ENCODE data around the gene OR2M4.
"Not testable (repeated sequence)": the region's sequence is repeated elsewhere in the genome, so short reads cannot be mapped to it uniquely, and the experiment has no call there.

OR2M4 gene

GRCh38 chr1:248231117-248231516, at the start of gene OR2M4:
Gene OR2M4 (plus strand): TSS chr1:248231417. CDS start chr1:248238929, 7,512 bp downstream.
- DNase-seq (ENCODE audit: low read depth in 2 of 2): no peak

- DNase-seq (ENCODE audit: low read depth in 2 of 2): no peak
These were observed 47.2 kb upstream of the OR2M4 start for GRCh38 chr1:248183996-248184395.

- no peak for DNase-seq (ENCODE audit: low read depth in 2 of 2)
These were observed 43.9 kb upstream of the OR2M4 start for GRCh38 chr1:248187363-248187762.

- DNase-seq (ENCODE audit: low read depth in 2 of 2): no peak
These were observed 42.2 kb upstream of the OR2M4 start for GRCh38 chr1:248189026-248189425.

GRCh38 chr1:248194117-248194516, 37.1 kb upstream of the OR2M4 start:
- DNase-seq (ENCODE audit: low read depth in 2 of 2): no peak

- no peak for DNase-seq (ENCODE audit: low read depth in 2 of 2)
These were observed 34.3 kb upstream of the OR2M4 start, which contains the start of gene OR2M3 for GRCh38 chr1:248196965-248197364. Gene OR2M3 (plus strand): TSS chr1:248197265. CDS start chr1:248203068, 5,803 bp downstream.

- DNase-seq (ENCODE audit: low read depth in 2 of 2): no peak
These were observed 15.3 kb upstream of the OR2M4 start for GRCh38 chr1:248215880-248216279.

- no peak for DNase-seq (ENCODE audit: low read depth in 2 of 2)
These were observed 5.7 kb upstream of the OR2M4 start for GRCh38 chr1:248225537-248225936.

- DNase-seq (ENCODE audit: low read depth in 2 of 2): no peak
These were observed 1.8 kb upstream of the OR2M4 start for GRCh38 chr1:248229360-248229908.

- no peak for DNase-seq (ENCODE audit: low read depth in 2 of 2)
These were observed 8.3 kb downstream of the OR2M4 start for GRCh38 chr1:248239478-248239877.

GRCh38 chr1:248243204-248243603, 12.0 kb downstream of the OR2M4 start:
- no peak for DNase-seq (ENCODE audit: low read depth in 2 of 2)

GRCh38 chr1:248259309-248259708, 28.1 kb downstream of the OR2M4 start:
- not testable (repeated sequence) for DNase-seq (ENCODE audit: low read depth in 2 of 2)

- DNase-seq (ENCODE audit: low read depth in 2 of 2): no peak
These were observed 37.0 kb downstream of the OR2M4 start for GRCh38 chr1:248268178-248268577.

- DNase-seq (ENCODE audit: low read depth in 2 of 2): not testable (repeated sequence)
These were observed 42.0 kb downstream of the OR2M4 start for GRCh38 chr1:248273225-248273624.

GRCh38 chr1:248277876-248278275, 46.7 kb downstream of the OR2M4 start, which contains the start of gene OR2T33:
Gene OR2T33 (minus strand): TSS chr1:248277976. CDS start chr1:248273814, 4,162 bp downstream.
- DNase-seq (ENCODE audit: low read depth in 2 of 2): no peak

- no peak for DNase-seq (ENCODE audit: low read depth in 2 of 2)
These were observed 57.2 kb downstream of the OR2M4 start for GRCh38 chr1:248288391-248288790.

Measured in stimulated activated CD8-positive, alpha-beta memory T cell treated with anti-CD3 and anti-CD28 coated beads, Interleukin-7, amount 100 ng/mL, for 4 hours (primary cell).